ENCODE results near the gene SSC4D.
"Not testable (repeated sequence)": the region's sequence is repeated elsewhere in the genome, so short reads cannot be mapped to it uniquely, and the experiment has no call there.

DNA sequence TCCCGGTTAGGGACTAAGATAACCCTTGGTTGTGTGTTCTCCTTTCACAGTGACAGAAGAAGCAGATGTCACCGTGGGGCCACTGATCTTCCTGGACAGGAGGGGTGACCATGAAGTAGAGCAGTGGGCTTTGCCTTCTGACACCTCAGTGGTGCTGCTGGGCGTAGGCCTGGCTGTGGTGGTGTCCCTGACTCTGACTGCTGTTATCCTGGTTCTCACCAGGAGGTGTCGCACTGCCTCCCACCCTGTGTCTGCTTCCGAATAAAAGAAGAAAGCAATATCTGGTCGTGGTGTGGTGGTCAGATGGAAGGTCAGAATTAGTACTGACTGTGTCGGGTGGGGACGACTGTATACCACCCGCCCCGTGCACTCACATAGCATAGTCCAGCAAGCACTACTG lies 32.3 kb upstream of the SSC4D start:
- TF ChIP-seq, protein P1, sequence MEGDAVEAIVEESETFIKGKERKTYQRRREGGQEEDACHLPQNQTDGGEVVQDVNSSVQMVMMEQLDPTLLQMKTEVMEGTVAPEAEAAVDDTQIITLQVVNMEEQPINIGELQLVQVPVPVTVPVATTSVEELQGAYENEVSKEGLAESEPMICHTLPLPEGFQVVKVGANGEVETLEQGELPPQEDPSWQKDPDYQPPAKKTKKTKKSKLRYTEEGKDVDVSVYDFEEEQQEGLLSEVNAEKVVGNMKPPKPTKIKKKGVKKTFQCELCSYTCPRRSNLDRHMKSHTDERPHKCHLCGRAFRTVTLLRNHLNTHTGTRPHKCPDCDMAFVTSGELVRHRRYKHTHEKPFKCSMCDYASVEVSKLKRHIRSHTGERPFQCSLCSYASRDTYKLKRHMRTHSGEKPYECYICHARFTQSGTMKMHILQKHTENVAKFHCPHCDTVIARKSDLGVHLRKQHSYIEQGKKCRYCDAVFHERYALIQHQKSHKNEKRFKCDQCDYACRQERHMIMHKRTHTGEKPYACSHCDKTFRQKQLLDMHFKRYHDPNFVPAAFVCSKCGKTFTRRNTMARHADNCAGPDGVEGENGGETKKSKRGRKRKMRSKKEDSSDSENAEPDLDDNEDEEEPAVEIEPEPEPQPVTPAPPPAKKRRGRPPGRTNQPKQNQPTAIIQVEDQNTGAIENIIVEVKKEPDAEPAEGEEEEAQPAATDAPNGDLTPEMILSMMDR (IDR thresholded peaks at IDR 0.05; ENCODE audit: low read depth, low read length) = not testable (repeated sequence)
- TF ChIP-seq EZH2phosphoT487 (IDR thresholded peaks at IDR 0.05; ENCODE audit: low read depth) = not testable (repeated sequence)
